Measurements from ENCODE around the gene CHCHD1.
"Not testable (repeated sequence)": the region's sequence is repeated elsewhere in the genome, so short reads cannot be mapped to it uniquely, and the experiment has no call there.

Gene CHCHD1

DNA sequence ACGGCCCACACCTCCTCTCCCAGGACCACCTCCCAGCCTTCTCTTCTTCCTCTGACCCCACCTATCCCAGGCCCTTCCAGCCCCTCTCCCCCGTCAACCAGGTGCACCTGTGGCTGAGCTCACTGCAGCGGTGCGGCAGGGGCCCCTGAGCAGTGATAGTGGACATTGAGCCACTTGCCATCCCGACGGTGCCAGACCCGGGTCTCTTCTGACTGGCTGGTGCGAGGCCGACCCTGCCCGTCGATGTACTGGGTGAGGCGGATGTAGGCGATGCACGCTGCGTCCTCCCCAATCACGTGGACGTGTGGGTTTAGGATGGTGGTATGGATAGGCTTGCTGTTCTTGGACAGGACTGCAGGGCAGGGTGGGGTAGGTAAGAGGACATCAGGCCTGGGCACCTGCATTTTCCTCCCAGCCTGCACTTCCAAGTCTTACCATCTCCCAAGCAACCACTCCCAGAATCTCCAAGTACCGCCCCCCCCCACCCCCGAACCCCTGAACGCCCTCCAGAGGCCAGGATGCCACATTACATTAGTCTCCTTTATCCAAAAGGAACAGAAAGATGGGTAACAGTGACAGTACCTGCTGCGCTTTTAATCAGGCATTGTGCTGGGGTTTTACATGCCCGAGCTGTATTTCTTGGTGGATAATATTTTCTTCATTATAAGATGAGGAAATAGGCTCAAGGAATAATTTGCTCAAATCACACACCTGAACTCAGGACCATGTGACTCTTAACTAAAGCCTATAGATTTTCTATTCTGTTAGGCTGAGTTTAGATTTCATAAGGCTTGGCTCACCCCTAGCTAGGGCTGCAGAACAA is 33.3 kb downstream of the CHCHD1 start:
- DNase-seq = no peak

DNA sequence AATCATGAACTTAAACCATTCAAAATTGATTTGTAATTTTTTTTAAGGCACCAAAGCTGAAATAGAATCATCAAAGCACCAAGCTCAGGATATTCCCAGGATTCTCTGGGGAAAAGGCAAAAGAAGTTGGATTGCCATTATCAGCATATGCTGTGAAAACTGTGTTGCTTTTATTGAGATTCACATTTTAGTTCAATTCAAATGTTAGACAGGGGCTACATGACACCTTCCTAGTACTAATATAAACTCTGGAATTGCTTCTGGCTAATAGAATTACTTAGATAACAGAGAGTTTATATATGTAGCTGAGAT is 33.8 kb downstream of the CHCHD1 start:
- DNase-seq = no peak

DNA sequence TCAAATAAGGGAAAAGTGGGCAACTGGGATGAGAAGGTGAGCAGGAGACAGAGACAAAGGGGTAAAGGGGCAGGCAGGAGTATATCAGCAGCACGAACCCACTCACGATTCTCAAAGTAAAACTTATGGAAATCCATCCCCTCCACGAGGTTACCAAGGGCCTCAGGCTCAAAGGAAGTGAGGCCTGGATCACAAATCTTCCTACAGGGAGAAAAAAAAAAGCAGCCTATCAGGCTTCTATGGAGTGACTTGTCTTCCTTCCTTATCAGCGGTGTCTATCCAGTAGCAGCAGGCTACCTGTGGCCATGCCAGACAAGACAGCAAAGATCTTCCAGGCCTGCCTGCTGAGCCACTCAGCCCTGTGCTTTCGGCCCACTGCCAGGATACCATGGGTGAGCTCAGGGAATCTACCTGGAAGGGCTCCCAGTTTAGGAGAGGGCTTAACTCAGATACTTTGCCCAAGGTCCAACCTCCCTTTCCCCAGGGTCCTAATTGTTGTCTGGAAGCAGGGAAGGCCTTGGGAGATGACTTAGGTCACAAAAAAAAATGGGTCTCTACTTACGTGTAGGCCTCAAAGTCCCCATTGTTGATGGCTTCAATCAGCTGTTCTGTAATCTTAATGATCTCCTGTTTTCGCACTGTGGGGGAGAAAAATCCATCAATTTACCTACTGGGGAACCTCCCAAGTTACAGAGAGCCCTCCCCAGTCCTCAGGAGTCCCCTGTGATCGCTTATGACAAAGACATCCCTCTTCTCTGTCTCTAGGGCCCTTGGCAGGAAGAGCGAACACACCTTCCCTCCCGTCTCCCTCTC is 35.3 kb downstream of the CHCHD1 start:
- DNase-seq = no peak

DNA sequence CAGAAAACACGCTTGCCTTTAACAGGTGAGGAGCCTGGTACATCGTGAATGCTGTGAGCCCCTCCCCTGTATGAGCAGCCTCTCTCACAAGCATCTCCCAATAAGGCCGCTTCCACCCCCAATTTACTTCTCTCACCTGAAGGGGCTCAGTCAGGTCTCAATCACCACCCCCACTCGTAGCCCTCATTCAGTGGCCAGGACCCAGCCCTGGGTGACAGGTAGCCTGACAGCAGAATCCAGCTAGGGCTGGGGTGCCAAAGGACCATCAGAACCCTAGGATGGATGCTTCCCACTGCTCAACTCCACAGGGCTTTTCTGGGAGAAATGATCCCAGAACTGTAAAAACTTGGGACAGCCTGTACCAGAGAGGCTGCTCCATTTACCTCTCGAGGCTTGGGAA is 36.0 kb downstream of the CHCHD1 start:
- no peak for DNase-seq

DNA sequence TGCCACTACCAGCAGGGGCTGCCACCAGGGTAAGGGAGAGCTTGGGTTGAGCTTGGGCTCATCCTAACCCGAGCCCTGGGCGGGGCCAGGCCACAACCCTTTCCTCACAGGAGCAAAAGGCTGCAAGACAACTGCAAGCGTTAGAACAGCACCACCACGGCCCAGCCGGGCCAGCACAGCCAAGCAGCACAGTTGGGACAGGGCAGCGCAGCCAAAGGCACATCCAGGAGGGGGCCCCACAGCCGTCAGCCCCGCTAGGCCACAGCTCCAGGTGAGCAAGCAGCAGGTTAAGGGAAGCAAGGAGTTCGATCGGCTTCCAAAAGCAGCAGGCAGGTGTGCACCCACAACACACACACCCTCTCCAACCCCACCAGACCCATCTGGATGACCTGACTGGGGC is 36.6 kb downstream of the CHCHD1 start:
- no peak for DNase-seq

DNA sequence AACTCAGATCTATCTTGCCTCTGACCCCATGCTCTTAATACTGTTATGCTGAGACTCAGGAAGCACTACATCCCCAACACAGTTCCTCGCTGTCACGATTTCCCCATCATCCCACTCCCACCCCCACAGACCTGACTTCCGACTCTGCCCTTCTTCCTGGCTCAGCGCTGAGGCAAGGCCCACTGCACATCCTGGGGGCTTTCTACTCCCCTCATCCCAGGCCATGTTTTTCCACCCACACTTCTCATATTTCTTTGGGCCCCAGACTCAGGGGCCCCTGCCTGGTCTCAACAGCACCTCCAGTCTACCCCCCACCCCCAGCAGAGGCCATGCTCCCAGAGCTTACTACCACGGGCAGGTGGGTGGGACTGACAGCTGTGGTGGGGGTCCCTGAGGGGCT is 37.2 kb downstream of the CHCHD1 start:
- DNase-seq = no peak

DNA sequence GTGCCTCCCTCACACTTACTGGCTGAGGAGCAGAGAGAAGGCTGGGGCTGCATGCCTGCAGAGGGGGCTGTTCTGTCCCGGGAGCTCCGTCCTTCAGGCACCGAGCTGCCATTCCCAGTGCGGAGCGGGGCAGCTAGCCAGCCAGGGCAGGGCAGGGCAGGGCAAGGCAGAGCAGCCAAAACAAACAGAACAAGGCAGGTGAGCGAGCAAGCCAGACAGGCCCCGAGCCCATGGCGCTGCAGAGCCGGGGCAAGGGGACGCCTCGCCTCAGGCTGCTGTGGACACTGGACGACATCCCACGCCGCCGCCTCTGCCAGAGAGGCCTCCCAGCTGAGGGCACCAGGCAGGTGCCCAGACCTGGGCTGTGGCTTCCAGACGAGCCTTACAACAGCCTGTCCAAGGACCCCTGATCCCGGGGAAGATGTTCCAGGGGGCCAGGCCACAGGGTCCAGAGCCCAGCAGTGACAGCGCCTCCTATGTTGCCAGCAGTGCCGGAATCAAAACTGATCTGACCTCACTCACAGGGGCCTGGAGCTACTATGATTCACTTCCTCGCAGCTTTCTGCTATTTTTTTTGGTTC is 37.8 kb downstream of the CHCHD1 start:
- no peak for DNase-seq

DNA sequence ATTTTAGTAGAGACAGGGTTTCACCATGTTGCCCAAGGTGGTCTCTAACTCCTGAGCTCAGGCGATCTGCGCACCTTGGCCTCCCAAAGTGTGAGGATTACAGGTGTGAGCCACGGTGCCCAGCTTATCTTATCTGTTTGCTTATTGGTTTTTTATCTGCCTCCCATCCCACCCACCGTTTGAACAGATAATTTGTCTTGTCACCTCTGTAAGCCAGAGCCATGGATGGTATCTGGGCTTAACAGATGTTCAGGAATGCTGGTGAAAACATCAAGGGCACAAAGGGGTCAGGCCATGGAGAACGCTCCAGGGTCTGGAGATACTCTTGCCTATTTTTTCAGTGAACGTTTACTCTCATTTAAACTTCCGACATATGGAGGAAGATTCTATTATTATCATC is 41.5 kb downstream of the CHCHD1 start:
- DNase-seq = no peak

DNA sequence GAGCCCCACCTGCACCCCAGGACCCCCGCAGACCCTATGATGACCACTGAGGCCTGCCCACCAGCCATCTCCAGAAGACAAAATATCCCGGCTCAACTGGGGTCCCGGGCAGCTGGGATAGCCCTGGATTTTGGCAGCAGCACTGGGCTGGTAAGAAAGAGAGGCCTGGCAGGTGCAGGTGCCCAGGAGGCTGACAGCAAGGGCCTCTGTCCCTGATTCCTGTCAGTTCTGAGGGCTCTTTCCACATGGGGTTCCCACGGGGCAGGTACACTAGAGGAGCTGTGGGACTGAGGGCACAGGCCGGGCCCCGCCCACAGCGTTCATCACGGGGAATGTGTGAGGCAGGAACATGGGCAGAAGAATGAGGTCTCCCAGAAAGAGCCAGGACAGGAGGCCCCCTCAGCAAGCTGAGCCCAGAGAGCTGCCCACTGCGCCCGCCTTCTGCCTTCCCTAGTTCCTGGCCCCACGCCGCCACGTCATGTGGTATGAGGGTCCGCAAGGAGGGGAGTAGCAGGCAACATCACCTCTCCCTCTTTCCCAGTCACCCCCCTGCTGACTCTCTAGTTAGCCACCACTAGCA is 42.4 kb downstream of the CHCHD1 start:
- no peak for DNase-seq

DNA sequence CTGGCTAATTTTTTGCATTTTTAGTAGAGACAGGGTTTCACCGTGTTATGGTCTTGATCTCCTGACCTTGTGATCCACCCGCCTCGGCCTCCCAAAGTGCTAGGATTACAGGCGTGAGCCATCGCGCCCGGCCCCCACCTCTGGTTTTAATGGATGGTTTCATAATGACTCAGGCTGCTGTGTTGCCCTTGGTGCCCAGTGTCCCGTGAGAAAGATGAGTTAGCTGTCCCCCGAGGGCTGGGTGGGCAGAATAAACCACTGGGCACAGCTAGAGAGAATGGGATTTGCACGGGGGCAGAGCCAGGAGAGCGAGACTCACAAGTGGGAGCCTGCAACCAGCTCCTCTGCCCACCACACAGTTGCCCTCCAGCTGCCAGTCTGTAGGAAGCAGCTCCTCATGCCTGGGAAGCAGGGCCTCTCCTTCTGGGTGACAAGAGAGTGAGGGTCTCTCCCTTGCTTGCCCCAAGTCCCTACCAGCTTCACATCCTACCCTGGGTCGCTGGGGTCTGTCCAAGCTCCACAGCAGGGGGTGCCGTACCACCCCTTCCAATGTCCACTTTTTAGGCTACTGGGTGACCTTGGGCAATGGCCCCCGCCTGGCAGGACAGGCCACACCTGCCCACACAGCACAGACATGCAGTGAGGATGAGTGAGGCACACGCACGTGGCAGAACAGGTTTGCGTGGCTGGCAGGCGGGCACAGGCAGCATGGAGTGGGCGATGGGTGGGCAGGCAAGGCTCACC is 45.7 kb downstream of the CHCHD1 start:
- no peak for DNase-seq

DNA sequence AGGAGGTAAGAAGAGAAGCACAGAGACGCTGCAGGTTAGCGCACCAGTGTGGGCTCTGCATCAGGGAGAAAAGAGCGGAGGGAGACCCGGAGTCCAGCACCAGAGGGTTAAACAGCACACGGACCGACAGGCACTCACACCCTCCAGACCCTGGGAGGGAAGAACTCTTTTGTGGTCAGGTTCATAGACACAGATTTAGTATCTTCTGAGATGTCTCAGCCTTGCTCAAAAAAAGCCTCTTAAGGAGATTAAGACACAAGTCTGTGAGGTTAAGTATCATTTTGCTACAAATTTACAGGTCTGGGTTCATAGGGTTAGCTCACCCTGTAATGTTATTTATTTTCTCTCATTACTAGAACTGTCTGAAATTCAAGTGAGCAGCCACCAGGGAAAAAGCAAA is 46.3 kb downstream of the CHCHD1 start:
- no peak for DNase-seq

DNA sequence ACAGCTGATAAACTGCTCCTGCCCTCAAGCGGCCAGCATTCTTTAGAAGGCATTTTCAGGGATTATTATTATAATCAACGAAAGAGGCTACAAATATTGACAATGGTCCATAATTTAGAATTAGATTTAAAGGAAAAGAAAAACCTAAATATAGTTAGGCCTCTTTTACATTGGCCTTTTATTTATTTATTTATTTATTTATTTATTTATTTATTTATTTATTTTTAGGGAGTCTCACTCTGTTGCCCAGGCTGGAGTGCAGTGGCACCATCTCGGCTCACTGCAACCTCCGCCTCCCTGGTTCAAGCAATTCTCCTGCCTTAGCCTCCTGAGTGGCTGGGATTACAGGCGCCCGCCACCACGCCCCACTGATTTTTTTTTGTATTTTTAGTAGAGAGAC is 47.2 kb downstream of the CHCHD1 start:
- not testable (repeated sequence) for DNase-seq
